NCI-H345 treated with DMSO at 0.1 percent for 48 hours (cell line): ENCODE measurements around the gene MYO7B.

Experiments used
- DNase-seq: peaks from one replicate; lab custom pipeline; 2025; ENCODE audit not compliant: unreplicated experiment; lab: John Stamatoyannopoulos, UW

The MYO7B gene

DNA sequence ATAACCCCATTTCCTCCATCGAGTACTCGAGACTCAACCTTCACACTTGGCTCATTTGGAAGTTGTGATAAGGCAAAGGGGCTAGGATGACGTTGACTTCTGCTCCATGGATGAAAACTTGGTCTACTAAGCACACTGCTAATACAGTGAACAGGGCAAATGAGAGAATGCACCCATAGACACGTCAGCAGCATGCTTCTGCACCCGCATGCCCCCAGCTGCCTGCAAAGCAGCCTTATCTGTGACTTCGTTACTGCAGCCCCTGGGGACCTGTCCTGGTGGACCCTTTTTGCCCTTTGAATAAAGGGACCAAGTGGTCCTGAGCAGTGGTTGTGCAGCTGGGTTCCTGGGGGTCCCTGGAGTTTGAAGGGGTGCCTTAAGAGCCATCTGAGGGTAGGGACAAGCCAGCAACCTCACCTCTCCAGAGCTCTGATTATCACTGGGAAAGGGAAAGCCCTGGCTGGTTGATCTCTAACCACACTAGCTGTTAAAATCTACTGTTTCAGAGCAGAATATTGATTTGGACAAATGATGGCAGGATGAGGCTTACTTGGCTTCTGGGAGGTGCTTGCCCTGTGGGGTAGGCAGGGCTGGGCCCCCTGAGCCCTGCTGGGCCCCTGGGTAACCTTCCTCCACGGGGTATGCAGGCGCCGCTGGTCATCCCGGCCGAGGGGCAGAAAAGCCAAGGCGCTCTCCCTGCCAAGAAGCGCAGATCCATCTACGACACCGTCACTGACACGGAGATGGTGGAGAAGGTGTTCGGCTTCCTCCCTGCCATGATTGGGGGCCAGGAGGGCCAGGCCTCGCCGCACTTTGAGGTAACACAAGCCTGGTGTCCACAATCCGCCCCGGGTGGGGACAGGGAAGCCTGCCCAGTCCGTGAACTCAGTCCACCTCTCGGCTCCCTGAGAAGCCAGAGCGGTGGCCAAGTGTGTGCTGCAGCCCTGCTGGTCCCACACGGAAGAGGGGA, 72.9 kb downstream of the MYO7B start:
- DNase-seq: no peak

DNA sequence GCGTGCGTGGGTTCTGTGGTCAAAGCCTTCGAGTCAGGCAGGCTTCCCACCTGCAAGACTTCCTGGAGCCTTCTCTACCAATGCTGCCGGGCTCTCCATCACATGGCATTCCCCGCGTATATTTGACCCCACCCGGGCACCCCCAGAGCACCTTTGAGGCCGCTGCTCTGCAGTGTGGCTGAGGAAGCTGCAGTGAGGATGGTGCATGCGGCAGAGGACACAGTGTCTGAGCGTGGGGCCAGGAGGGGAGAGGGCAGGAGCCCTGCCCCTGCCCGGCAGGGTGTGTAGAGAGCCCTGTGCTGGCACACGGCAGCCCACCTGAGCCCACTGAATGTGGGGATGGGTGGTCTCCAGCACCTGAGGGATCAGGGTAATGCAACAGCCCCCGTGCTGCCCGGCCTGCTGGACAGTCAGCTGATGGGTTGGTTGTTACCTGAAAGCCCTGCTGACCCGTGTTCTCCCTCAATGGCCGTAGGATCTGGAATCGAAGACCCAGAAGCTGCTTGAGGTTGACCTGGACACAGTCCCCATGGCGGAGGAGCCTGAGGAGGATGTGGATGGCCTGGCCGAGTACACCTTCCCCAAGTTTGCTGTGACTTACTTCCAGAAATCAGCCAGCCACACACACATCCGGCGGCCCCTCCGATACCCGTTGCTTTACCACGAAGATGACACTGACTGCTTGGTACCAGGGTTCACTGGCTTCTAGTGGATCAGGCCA, 73.7 kb downstream of the MYO7B start:
- no peak for DNase-seq

- no peak for DNase-seq
Measured at GRCh38 chr2:127609818-127610217, 74.3 kb downstream of the MYO7B start.

DNA sequence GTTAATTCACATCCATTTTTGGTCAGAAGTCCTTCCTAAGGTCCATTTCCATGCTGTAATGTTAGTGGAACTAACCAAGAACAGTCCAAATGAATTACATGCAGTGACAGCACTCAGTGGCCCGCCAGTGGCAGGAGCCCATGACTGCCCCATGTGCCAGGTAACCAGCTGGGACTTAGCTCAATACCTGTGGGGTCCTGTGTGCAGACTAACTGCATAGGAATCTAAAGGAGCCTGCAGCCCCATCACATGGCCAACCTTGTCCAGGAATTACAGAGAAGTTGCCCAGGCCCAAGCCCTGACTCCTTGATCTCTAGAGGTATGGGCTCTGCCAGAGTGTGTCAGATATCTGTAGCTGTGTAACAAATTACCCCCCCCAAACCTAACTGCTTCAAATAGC, 75.1 kb downstream of the MYO7B start:
- DNase-seq: no peak

- no peak for DNase-seq
Measured at GRCh38 chr2:127611076-127611925, 75.8 kb downstream of the MYO7B start.

GRCh38 chr2:127612111-127612822, 76.8 kb downstream of the MYO7B start:
- DNase-seq: no peak

DNA sequence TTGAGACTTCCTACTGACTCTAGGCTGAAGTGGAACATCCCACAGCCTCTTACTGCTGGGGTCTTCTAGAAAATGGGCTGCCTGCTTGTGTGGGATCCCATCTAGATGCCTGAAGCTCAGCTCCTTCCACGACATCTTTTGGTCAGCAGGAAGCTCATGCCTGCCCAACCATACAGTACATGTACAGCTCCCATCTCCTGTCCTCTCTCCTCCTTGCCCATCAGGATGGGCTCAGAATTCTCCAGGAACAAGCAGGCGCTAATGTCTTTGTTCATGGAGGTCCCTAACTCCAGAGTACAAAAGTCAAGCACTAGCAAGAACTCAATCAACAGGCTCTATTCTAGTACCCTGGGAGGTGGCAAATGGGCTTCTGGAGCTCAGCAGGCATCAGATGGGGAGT, 78.8 kb downstream of the MYO7B start:
- DNase-seq: no peak

DNA sequence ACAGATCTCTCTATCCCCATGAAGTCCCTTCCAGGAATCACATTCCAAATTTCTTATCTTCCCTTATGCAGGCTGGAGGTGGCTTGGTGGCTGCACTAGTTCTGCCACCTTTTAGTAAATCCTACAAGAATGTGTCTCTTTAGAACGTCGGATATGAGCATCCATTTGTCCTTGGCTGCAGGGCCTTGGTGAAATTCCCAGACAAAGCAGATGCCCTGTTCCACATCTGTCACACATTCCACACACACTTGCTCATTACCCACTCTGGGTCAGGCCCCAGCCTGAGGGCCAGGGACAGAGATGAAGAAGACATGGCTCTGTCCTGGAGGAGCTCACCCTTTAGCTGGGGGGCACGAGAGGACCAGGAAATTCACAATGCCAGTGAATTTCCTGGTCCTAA, 79.2 kb downstream of the MYO7B start:
- no peak for DNase-seq

GRCh38 chr2:127615511-127616166, 80.2 kb downstream of the MYO7B start:
- DNase-seq: no peak

DNA sequence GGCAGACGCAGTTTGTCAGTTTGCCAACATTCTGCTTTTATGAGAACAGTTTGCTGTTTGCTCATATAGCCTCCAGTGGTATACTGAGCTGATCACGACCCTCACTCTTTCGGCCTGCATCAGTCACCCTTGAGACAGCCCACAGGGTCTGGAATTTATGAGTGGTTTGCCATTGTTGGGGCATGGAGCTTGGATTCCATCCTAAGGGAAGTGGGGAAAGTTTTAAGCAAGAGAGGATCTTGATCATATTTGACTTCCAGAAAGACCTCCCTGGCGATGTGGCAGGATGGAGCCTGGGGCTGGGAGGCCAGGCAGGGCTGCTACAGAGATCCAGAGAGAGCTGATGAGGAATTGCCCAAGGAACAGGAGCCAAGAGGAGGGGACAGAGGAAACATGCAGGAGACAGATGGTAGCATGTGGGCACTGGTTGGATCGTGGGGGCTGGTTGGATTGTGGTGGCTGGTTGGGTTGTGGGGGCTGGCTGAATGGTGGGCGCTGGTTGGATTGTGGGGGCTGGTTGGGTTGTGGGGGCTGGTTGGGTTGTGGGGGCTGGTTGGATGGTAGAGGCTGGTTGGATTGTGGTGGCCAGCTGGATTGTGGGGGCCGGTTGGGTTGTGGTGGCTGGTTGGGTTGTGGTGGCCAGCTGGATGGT, 83.2 kb downstream of the MYO7B start:
- DNase-seq: no peak

- DNase-seq: no peak
Measured at GRCh38 chr2:127619203-127619590, 83.7 kb downstream of the MYO7B start.

GRCh38 chr2:127619877-127620705, 84.6 kb downstream of the MYO7B start:
- DNase-seq: no peak

- no peak for DNase-seq
Measured at GRCh38 chr2:127620866-127621265, 85.4 kb downstream of the MYO7B start.

DNA sequence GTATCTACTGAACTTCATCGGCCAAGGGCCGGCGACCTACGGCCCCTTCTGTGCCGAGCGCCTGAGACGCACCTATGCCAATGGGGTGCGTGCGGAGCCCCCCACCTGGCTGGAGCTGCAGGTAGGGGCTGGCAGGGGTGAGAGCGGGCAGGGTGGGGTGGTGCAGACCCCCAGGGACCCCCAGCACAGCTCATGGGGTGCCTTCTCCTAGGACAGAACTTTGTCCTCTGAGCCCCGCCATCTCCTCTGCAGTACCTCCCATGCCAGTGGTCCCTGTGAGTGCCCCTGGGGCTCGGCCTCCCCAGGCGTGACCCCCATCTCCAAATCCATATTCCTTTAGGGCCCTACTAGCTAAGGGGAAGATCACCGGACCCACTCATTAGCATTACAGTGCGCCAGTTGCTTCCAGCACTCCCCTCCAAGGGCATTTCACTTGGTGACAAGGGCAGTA, 86.5 kb downstream of the MYO7B start:
- DNase-seq: no peak

DNA sequence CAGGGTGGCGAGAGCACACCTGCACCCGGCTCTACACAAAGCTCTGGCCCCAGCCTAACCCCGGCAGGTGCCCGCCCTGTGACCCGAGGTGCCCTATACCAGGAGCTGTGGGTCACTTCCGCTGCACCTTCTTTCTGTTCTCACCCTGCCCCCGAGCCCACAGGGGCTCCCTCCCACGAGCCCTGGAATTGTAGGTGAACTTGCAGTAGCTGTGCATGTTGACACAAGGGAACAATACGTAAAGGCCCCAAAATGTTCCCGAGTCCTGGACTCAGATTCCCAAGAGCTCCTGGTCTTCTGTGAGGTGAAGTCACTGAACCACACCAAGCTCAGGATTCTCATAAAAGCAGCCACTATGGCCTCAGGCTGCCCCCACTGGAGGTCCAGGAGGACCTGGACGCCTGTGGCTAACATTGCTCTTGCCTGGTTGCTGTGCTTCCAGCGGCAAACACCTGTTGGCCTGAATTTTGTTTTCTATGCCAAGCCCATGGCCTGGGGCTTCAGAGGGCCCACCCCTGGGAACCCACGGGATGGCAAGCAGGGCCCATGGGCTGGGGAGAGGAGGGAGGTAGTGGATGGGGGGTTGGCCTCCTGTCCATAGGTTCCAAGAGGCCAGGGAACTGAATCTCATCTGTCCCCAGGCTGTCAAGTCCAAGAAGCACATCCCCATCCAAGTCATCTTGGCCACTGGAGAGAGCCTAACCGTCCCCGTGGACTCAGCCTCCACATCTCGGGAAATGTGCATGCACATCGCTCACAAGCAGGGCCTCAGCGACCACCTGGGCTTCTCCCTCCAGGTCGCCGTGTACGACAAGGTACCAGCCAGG, 87.3 kb downstream of the MYO7B start:
- DNase-seq: no peak

GRCh38 chr2:127623388-127624319, 88.2 kb downstream of the MYO7B start:
- DNase-seq: peak; percentile 29

DNA sequence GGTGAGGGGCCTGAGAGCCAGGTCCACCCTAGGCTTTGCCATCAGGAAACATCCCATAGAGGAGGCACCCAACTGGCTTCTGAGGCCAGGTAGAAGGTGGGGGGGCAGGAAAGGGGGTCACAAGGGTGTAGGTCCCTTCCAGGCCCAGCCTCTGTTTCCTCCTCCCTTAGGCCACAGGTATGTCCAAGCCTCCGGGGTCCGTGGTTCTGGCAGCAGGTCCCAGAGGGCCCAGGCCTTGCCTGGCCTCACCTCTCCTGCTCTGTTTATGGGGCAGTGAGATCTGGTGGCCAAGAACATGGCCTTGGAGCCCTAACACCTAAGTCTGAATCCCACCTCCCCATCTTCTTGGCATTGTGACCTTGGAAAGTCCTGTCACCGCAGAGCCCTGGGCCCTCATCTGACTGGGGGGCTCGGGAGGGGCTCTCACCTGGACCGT, 88.9 kb downstream of the MYO7B start:
- DNase-seq: no peak
